ENCODE measurements around the gene RBCK1. TPM values are rescaled to one million over a fixed set of nuclear protein-coding genes. Genes with fewer than 3 reads are reported as not detected.

RBCK1 gene
- total RNA-seq, result 103 and 119 TPM in 2 replicates
- long read RNA-seq, transcript RBCK1-202 (12 exons, 2,774 nt), result major isoform, 6 of 13 reads
- long read RNA-seq, partial matches to known transcripts, result 2 of 13 reads
- long read RNA-seq, other reads (novel, unspliced or antisense), result 0 of 13 reads

DNA sequence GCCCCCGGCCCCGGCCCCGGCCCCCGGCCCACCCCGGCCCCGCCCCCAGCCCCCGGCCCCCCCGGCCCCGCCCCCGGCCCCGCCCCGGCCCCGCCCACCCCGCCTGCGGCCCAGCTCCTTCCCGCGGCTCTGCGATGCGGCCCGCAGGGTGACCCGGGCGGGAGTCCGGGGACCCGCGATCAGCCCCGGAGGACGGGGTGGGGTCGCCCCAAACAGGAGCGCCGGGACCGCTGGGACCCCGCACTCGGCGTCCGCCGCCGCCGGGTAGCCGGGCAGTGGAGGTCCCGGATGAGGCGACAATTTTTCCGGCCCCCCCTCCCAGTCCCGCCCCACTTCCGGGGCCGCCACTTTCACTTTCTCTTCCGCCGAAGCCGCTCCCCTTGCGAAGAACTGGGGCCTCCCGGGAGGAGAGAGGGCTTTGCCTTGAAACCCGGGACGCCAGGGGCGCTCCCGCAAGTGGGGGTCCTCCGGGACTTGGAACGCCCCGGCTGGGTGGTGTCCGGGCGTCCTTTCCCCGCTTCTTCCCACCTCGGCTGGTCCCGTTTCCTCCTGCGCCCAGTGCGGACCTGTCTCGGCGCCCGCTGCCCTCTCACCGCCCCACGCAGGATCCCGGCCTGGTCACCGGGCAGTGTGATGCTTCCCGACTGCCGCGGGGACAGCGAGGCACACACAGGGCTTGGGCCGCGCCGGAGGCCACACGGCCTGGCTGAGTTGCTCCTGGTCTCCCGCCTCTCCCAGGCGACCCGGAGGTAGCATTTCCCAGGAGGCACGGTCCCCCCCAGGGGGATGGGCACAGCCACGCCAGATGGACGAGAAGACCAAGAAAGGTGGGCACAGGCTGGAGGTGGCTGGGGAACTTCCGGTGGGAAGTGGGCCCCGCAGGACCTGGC, at the start of gene RBCK1:
Gene RBCK1, plus strand, starts transcription at position 347 of the 890 bp plus-strand sequence. Its CDS starts 459 bp downstream, at position 806.
- peaks cover 24% of the 10 kb centered on the region for H3K36me3 Mint-ChIP-seq (ENCODE audit: unreplicated experiment)
- DNase-seq (ENCODE audit: extremely low spot score, unreplicated experiment), result peak; percentile 95
- TF ChIP-seq, protein P1, sequence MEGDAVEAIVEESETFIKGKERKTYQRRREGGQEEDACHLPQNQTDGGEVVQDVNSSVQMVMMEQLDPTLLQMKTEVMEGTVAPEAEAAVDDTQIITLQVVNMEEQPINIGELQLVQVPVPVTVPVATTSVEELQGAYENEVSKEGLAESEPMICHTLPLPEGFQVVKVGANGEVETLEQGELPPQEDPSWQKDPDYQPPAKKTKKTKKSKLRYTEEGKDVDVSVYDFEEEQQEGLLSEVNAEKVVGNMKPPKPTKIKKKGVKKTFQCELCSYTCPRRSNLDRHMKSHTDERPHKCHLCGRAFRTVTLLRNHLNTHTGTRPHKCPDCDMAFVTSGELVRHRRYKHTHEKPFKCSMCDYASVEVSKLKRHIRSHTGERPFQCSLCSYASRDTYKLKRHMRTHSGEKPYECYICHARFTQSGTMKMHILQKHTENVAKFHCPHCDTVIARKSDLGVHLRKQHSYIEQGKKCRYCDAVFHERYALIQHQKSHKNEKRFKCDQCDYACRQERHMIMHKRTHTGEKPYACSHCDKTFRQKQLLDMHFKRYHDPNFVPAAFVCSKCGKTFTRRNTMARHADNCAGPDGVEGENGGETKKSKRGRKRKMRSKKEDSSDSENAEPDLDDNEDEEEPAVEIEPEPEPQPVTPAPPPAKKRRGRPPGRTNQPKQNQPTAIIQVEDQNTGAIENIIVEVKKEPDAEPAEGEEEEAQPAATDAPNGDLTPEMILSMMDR (IDR thresholded peaks at IDR 0.05), result no peak
- peaks cover 28% of the 10 kb centered on the region for H3K4me1 Mint-ChIP-seq (ENCODE audit: unreplicated experiment)
- peak within 1 kb of the TSS; percentile 90 for H3K27ac Mint-ChIP-seq (ENCODE audit: unreplicated experiment)
- H3K27me3 Mint-ChIP-seq (ENCODE audit: unreplicated experiment), result no peaks in the 10 kb centered on the region
- peaks cover 4% of the 10 kb centered on the region for H3K9me3 Mint-ChIP-seq (ENCODE audit: unreplicated experiment)
- peak within 1 kb of the TSS; percentile 82 for H3K4me3 Mint-ChIP-seq (ENCODE audit: unreplicated experiment)

DNA sequence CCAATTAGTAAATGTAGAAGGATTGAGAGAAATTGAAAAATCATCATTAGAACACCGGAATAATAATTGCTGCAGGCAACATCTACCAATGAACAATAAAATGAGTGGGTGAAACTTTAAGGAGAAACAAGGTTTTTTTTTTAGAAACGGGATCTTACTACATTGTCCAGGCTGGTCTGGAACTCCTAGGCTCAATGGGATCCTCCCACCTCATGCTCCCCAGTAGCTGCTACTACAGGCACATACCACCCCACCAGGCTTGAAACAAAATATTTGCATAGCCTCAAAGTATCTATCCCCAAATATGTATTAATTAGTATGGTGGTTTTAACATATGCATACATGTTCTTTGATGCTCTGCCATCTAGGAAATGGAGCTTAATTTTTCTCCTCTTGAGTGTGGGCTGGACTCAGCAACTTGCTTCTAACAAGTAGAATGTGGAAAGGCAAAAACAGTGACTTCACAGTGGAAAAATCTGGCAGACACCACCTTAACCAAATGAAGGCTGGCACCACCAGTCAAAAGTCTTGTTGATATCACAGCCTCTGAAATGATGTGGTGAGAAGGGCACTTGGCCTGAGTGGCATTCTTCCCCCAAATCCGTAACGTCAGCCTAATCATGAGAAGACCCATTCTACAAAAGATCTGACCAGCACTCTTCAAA, 49.1 kb upstream of the RBCK1 start:
- no peaks in the 10 kb centered on the region for H3K36me3 Mint-ChIP-seq (ENCODE audit: unreplicated experiment)
- DNase-seq (ENCODE audit: extremely low spot score, unreplicated experiment), result no peak
- no peaks in the 10 kb centered on the region for H3K27me3 Mint-ChIP-seq (ENCODE audit: unreplicated experiment)
- no peak overlapping the region for H3K27ac Mint-ChIP-seq (ENCODE audit: unreplicated experiment)
- no peak overlapping the region for H3K4me3 Mint-ChIP-seq (ENCODE audit: unreplicated experiment)
- peaks cover 13% of the 10 kb centered on the region for H3K4me1 Mint-ChIP-seq (ENCODE audit: unreplicated experiment)
- TF ChIP-seq, protein P1 (IDR thresholded peaks at IDR 0.05), result no peak
- H3K9me3 Mint-ChIP-seq (ENCODE audit: unreplicated experiment), result no peaks in the 10 kb centered on the region

DNA sequence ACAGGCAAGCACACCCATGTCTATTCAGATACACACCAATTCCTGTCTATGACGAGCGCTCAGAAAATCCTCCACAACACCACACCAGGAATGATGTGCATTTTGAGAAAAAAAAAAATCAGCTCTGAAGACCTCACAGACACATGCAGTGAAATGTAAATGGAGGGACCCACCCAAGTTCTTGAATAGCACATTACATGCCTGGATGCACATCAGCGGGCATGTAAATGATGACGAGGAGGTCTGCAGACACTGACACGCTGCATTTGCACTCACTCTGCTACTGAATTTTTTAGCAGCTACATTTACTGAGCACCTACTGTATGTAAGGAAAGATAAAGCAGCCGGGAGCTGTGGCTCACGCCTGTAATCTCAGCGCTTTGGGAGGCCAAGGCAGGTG, 46.5 kb upstream of the RBCK1 start:
- no peak overlapping the region for H3K27ac Mint-ChIP-seq (ENCODE audit: unreplicated experiment)
- H3K4me3 Mint-ChIP-seq (ENCODE audit: unreplicated experiment), result no peak overlapping the region
- no peak for DNase-seq (ENCODE audit: extremely low spot score, unreplicated experiment)
- H3K27me3 Mint-ChIP-seq (ENCODE audit: unreplicated experiment), result no peaks in the 10 kb centered on the region
- H3K4me1 Mint-ChIP-seq (ENCODE audit: unreplicated experiment), result peaks cover 12% of the 10 kb centered on the region
- no peaks in the 10 kb centered on the region for H3K9me3 Mint-ChIP-seq (ENCODE audit: unreplicated experiment)
- TF ChIP-seq, protein P1 (IDR thresholded peaks at IDR 0.05), result no peak
- H3K36me3 Mint-ChIP-seq (ENCODE audit: unreplicated experiment), result no peaks in the 10 kb centered on the region

DNA sequence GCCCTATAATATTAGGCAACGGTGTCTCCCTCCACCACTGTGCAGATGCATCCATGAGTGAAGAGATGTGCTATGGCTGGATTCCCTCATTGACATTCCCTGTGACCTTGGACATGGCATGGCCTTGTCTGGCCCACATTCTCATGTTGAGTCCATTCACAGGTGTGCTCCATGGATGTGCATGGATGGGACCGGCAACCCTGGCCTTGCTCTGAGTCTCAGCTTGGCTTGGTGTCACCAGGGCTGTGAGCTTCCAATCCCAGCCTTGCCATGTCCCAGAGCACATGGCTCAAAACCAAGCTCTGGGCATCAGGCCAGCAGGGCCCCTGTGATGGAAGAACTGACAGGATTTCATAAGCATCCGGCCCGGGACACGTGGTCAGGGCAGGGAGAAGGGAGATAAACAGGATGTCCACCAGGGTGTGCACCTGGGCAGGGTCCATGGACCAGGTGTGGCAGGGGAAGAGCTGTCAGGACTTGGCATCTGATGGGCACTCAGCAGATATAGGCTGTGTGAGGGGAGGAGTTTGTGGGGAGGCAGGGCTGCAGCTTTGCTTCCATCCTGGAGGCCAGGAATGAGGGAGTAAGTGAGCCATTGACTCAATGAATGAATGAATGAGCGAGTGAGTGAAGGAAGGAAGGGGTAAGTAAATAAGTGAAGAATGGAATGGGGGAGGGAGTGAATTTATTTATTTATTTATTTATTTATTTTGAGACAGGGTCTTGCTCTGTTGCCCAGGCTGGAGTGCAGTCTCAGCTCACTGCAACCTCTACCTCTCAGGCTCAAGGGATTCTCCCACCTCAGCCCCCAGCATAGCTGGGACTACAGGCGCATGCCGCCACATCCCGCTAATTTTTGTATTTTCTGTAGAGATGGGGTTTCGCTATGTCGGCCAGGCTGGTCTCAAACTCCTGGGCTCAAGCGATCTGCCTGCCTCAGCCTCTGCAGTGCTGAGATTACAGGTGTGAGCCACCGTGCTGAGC, 45.5 kb upstream of the RBCK1 start:
- no peak for DNase-seq (ENCODE audit: extremely low spot score, unreplicated experiment)
- no peak overlapping the region for H3K4me3 Mint-ChIP-seq (ENCODE audit: unreplicated experiment)
- no peaks in the 10 kb centered on the region for H3K27me3 Mint-ChIP-seq (ENCODE audit: unreplicated experiment)
- H3K36me3 Mint-ChIP-seq (ENCODE audit: unreplicated experiment), result no peaks in the 10 kb centered on the region
- TF ChIP-seq, protein P1 (IDR thresholded peaks at IDR 0.05), result peak; percentile 28
- no peaks in the 10 kb centered on the region for H3K9me3 Mint-ChIP-seq (ENCODE audit: unreplicated experiment)
- peaks cover 12% of the 10 kb centered on the region for H3K4me1 Mint-ChIP-seq (ENCODE audit: unreplicated experiment)
- H3K27ac Mint-ChIP-seq (ENCODE audit: unreplicated experiment), result peak overlapping the region; percentile 50

All from osteocyte (in vitro differentiated cells).